ENCODE measurements around the gene SV2A.
"Not testable (repeated sequence)": the region's sequence is repeated elsewhere in the genome, so short reads cannot be mapped to it uniquely, and the experiment has no call there.

GRCh38 chr1:149938668-149939003 is 21.0 kb upstream of the SV2A start:
- TF ChIP-seq POLR2A (IDR thresholded peaks at IDR 0.05); CTCF (IDR thresholded peaks at IDR 0.05 in 4 of 5, conservative IDR thresholded peaks at IDR 0.05 in 1 of 5): not testable (repeated sequence)
